ENCODE measurements around the gene AIRE.

AIRE gene

DNA sequence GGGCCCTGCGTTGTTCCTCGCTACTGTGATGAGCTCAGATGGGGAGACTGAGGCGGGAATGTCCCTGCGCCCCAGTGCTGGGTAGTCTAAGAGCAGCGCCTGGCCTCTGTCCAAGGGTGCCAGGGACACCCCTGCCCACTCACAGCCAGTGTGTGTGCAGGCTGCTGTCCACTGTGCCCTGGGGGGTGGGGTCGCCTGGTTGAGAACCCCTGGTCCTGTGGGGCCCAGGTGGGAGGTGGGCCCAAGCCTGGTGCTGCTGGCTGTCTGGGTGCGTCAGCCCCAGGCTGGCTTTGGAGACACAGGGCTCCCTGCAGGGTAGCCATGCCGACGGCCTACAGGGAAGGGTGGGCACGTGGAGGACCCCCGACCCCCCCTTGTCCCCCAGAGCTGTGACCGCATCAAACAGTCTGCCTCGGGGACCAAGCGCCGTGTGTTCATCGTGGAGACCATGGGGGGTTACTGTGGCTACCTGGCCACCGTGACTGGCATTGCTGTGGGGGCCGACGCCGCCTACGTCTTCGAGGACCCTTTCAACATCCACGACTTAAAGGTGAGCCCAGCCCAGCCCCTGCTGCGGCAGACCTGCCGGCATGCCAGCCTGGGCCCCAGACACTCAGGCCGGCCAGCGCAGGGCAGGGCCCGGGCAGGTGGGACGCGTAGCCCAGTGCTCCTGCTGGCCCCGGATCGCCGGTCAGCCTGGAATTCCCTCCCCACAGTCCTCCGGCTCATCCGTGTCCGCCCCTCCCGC, 38.6 kb downstream of the AIRE start:
- Histone ChIP-seq H3K27me3 (no peaks in the 10 kb centered on the region), H3K36me3 (peaks cover 4% of the 10 kb centered on the region; the same call in 1 of the 2 replicates), H3K4me3 (ENCODE audit: low read depth, low read length) (no peak overlapping the region), H3K4me1 (peaks cover 11% of the 10 kb centered on the region), H3K9me3 (no peaks in the 10 kb centered on the region)
- no peak for DNase-seq
- TF ChIP-seq, protein P1, sequence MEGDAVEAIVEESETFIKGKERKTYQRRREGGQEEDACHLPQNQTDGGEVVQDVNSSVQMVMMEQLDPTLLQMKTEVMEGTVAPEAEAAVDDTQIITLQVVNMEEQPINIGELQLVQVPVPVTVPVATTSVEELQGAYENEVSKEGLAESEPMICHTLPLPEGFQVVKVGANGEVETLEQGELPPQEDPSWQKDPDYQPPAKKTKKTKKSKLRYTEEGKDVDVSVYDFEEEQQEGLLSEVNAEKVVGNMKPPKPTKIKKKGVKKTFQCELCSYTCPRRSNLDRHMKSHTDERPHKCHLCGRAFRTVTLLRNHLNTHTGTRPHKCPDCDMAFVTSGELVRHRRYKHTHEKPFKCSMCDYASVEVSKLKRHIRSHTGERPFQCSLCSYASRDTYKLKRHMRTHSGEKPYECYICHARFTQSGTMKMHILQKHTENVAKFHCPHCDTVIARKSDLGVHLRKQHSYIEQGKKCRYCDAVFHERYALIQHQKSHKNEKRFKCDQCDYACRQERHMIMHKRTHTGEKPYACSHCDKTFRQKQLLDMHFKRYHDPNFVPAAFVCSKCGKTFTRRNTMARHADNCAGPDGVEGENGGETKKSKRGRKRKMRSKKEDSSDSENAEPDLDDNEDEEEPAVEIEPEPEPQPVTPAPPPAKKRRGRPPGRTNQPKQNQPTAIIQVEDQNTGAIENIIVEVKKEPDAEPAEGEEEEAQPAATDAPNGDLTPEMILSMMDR (IDR thresholded peaks at IDR 0.05; ENCODE audit: low read depth, low read length), result no peak

DNA sequence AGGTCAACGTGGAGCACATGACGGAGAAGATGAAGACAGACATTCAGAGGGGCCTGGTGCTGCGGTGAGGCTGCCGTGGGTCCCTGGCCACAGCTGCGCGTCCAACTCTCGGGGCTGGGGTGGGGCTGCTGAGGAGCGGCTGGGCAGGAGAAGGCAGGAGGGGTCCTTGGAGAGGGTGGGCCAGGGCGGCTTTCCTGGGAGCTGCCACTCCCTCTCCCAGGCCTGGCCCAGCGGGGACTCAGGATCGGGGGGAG, 39.1 kb downstream of the AIRE start:
- no peaks in the 10 kb centered on the region for H3K27me3 ChIP-seq
- no peak overlapping the region for H3K4me3 ChIP-seq (ENCODE audit: low read depth, low read length)
- TF ChIP-seq, protein P1 (IDR thresholded peaks at IDR 0.05; ENCODE audit: low read depth, low read length), result no peak
- no peaks in the 10 kb centered on the region for H3K9me3 ChIP-seq
- H3K36me3 ChIP-seq, result peaks cover 4% of the 10 kb centered on the region; the same call in 1 of the 2 replicates
- peaks cover 15% of the 10 kb centered on the region for H3K4me1 ChIP-seq
- no peak for DNase-seq

DNA sequence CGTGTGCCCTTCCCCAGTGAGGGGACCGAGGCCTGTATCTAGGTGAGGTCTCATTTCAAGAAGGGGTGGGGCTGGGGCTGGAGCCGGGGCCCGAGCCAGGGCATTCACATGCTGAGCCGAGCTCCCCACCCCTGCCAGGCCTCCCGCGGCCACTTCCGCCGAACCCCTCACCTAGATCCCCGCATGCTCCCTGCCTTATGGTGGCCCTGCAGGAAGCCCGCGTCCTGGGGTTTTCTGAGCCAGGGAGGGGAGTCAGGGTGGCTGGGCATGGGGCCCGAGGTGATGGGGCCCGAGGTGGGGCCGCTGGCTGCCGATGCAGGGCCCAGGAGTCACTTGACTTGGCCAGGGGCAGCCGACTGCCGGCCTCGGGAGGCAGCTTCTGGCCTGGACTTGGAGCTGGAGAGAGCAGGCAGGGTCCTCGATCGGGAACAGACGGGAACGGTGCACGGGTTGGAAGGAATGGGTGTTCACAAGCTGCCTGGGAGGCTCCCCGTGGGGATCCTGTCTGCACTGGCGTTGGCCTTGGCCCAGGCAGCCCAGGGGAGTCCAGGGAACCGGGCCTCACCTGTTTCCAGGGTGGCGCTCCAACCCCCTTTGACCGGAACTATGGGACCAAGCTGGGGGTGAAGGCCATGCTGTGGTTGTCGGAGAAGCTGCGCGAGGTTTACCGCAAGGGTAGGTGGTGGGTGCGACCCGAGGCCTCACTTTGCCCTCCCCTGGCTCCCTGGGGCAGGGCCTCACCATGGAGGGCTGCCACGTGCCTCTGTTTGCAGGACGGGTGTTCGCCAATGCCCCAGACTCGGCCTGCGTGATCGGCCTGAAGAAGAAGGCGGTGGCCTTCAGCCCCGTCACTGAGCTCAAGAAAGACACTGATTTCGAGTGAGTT, 40.0 kb downstream of the AIRE start:
- Histone ChIP-seq H3K36me3 (peaks cover 4% of the 10 kb centered on the region; the same call in 1 of the 2 replicates), H3K9me3 (no peaks in the 10 kb centered on the region), H3K27me3 (no peaks in the 10 kb centered on the region), H3K4me1 (peaks cover 15% of the 10 kb centered on the region), H3K4me3 (ENCODE audit: low read depth, low read length) (no peak overlapping the region)
- TF ChIP-seq, protein P1 (IDR thresholded peaks at IDR 0.05; ENCODE audit: low read depth, low read length), result no peak
- no peak for DNase-seq

DNA sequence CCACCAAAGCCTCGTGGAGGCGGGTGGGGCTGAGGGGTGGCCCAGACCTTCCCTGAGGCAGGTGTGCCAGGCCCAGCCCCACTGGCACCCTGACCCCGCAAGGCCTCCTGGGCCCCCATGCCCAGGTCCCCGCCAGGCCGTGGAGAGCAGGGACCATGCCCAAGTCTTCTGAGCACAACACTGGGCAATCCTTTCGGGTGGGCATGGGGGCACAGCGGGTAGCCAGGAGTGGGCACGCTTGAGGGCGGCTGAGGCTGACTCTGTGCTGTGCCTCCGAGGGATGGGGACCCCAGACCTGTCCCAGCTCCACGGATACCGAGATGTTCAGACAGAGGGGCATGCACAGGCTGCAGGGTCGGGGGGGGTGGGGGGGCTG, 40.6 kb downstream of the AIRE start:
- Histone ChIP-seq H3K27me3 (no peaks in the 10 kb centered on the region), H3K4me3 (ENCODE audit: low read depth, low read length) (no peak overlapping the region), H3K4me1 (peaks cover 15% of the 10 kb centered on the region), H3K36me3 (peaks cover 4% of the 10 kb centered on the region; the same call in 1 of the 2 replicates), H3K9me3 (no peaks in the 10 kb centered on the region)
- DNase-seq, result no peak
- TF ChIP-seq, protein P1 (IDR thresholded peaks at IDR 0.05; ENCODE audit: low read depth, low read length), result no peak

DNA sequence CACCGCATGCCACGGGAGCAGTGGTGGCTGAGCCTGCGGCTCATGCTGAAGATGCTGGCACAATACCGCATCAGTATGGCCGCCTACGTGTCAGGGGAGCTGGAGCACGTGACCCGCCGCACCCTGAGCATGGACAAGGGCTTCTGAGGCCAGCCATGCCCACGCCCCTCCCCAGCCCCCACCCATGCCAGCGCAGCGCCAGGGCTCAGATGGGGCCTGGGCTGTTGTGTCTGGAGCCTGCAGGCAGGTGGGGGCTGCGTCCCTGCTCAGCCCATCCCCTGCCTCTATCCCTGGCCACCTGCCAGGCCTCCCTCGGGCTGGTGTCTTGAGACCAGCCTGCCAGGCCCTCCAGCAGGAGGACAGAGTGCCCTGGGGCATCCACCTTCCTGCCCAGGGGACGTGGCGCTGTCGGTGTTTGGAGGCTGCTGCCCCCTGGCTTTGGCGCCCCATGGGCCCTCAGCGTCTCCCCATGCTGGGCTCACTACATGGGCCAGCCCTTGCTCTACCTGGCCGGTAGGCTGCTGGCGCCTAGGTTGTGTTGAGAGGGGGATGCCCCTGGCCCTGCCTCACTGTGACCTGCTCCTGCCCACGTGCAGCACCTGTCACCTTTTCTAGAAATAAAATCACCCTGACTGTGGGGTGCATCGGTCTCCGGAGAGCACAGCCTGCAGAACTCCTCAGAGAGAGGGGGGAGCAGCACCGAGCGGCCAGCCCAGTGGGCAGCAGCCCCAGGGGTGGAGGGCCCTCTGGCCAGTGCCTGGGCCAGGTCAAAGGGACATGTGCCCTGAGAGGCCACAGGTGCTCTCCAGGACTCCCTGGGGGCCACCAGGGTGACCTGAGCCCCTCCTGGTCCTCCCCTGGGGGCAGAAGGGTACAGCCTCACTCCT, 41.3 kb downstream of the AIRE start:
- H3K9me3 ChIP-seq, result no peaks in the 10 kb centered on the region
- H3K36me3 ChIP-seq, result peaks cover 4% of the 10 kb centered on the region; the same call in 1 of the 2 replicates
- TF ChIP-seq, protein P1 (IDR thresholded peaks at IDR 0.05; ENCODE audit: low read depth, low read length), result peak; percentile 31; the same call in 1 of the 2 replicates
- H3K4me3 ChIP-seq (ENCODE audit: low read depth, low read length), result no peak overlapping the region
- peaks cover 15% of the 10 kb centered on the region for H3K4me1 ChIP-seq
- no peaks in the 10 kb centered on the region for H3K27me3 ChIP-seq
- DNase-seq, result peak; percentile 81

Data from BE2C (cell line).